ENCODE measurements around the gene GFOD1. TPM values are rescaled to one million over a fixed set of nuclear protein-coding genes. Genes with fewer than 3 reads are reported as not detected.

The GFOD1 gene
- total RNA-seq, 1 experiment from 2014 or later = 6.1 TPM

DNA sequence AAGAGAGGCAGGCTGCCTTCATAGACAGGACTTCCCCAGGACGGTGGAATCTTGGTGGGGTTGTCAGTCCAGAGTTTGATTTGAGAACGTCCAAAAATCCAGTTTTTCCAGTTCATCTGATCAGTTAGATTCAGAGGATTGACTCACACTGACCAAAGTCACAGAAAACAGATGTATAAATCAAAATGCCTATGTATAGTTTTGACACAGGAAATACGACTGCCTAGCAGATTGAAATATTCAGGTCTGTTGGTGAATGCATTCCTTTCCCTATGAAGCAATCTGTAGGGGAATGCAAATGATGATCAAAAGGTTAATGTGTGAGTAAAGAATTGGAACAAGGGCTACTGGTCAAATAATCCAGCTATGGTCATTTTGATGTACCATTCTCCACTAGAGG is 29.7 kb upstream of the GFOD1 start:
- no CpG with 5 or more reads among the region's 3 CpGs for WGBS (ENCODE audit: extremely low coverage, insufficient read length, low lambda C conversion rate)
- no peak overlapping the region for H2BK20ac ChIP-seq (ENCODE audit: low read depth, low read length, poor library complexity, severe bottlenecking)
- no peak overlapping the region for H4K91ac ChIP-seq (ENCODE audit: insufficient read length, low read depth, low read length)
- no peak for DNase-seq
- H3T11ph ChIP-seq (ENCODE audit: low read length) = no peak overlapping the region
- H3K27ac ChIP-seq (ENCODE audit: insufficient read length, low read depth, low read length) = no peak overlapping the region
- no peak overlapping the region for H2AK5ac ChIP-seq (ENCODE audit: insufficient read length, low read length)
- H4K5ac ChIP-seq (ENCODE audit: insufficient read length, low read depth, low read length) = no peak overlapping the region
- no peak overlapping the region for H2BK120ac ChIP-seq (ENCODE audit: low read depth, low read length, poor library complexity, severe bottlenecking)
- no peaks in the 10 kb centered on the region for H3K9me3 ChIP-seq (ENCODE audit: control insufficient read depth, low read depth, low read length)
- H3K23me2 ChIP-seq (ENCODE audit: insufficient read length, low read depth, low read length, poor library complexity, severe bottlenecking) = no peaks in the 10 kb centered on the region
- no peak overlapping the region for H3K56ac ChIP-seq (ENCODE audit: insufficient read length, low read depth, low read length)
- no peak overlapping the region for H2BK12ac ChIP-seq (ENCODE audit: insufficient read length, low read depth, low read length)
- H4K20me1 ChIP-seq (ENCODE audit: control insufficient read depth, insufficient read depth, insufficient read length) = no peaks in the 10 kb centered on the region
- H3K4me1 Mint-ChIP-seq = no peaks in the 10 kb centered on the region
- H3K23ac ChIP-seq (ENCODE audit: insufficient read length, low read depth, low read length) = no peak overlapping the region
- H3K18ac ChIP-seq (ENCODE audit: insufficient read length, low read depth, low read length) = no peak overlapping the region
- H3K9me3 Mint-ChIP-seq = 0 out of 5 replicates have a peak, but pooled peaks cover 2 to 4% of the 10 kb centered on the region in 2 experiments
- TF ChIP-seq, protein P1, sequence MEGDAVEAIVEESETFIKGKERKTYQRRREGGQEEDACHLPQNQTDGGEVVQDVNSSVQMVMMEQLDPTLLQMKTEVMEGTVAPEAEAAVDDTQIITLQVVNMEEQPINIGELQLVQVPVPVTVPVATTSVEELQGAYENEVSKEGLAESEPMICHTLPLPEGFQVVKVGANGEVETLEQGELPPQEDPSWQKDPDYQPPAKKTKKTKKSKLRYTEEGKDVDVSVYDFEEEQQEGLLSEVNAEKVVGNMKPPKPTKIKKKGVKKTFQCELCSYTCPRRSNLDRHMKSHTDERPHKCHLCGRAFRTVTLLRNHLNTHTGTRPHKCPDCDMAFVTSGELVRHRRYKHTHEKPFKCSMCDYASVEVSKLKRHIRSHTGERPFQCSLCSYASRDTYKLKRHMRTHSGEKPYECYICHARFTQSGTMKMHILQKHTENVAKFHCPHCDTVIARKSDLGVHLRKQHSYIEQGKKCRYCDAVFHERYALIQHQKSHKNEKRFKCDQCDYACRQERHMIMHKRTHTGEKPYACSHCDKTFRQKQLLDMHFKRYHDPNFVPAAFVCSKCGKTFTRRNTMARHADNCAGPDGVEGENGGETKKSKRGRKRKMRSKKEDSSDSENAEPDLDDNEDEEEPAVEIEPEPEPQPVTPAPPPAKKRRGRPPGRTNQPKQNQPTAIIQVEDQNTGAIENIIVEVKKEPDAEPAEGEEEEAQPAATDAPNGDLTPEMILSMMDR (conservative IDR thresholded peaks at IDR 0.05) = no peak
- no peak overlapping the region for H3K14ac ChIP-seq (ENCODE audit: insufficient read depth, low read length)
- no peaks in the 10 kb centered on the region for H3K36me3 Mint-ChIP-seq (ENCODE audit: insufficient read depth in 1 of 3, low read depth in 3 of 3)
- H3K27me3 ChIP-seq (ENCODE audit: insufficient read depth, low read length) = no peaks in the 10 kb centered on the region
- no peak overlapping the region for H2BK5ac ChIP-seq (ENCODE audit: insufficient read length, low read length)
- no peak overlapping the region for H2BK15ac ChIP-seq (ENCODE audit: low read depth, low read length)
- no peak overlapping the region for H3K4me3 Mint-ChIP-seq
- no peak overlapping the region for H3K4ac ChIP-seq (ENCODE audit: low read depth, low read length)
- no peaks in the 10 kb centered on the region for H3K4me1 ChIP-seq (ENCODE audit: insufficient read depth, low read length)
- no peak overlapping the region for H2AFZ ChIP-seq (ENCODE audit: low read length)
- H3K27ac Mint-ChIP-seq = no peak overlapping the region
- H4K8ac ChIP-seq (replicated peaks; ENCODE audit: insufficient read length, low read depth, low read length) = no peak overlapping the region
- H3K27me3 Mint-ChIP-seq (ENCODE audit: low read depth) = no peaks in the 10 kb centered on the region; the same call in 1 of the 2 replicates
- H3K9ac ChIP-seq (ENCODE audit: extremely low read depth, insufficient read length, low read length) = no peak overlapping the region
- H3K79me2 ChIP-seq (ENCODE audit: insufficient read depth, low read length) = no peaks in the 10 kb centered on the region
- no peaks in the 10 kb centered on the region for H3K79me1 ChIP-seq (ENCODE audit: insufficient read depth, low read depth, low read length, poor library complexity, severe bottlenecking)
- H3K4me2 ChIP-seq (ENCODE audit: insufficient read depth, insufficient read length, low read length) = no peak overlapping the region
